HCT116 (cell line): ENCODE data around the gene PZP. TPM values are rescaled to one million over a fixed set of nuclear protein-coding genes. Genes with fewer than 3 reads are reported as not detected.

Experiments used
- ATAC-seq: fragments of 200-7000 bp; cut with Tn5 transposase; 2 replicates; pipeline ENCODE4 v1.9.1; 2020; ENCODE audit warnings: mild to moderate bottlenecking, moderate library complexity
- BruUV-seq: library from RNA; stranded (reverse); fragments of 400-500 nt; replicated peaks from 2 replicates; lab custom pipeline; 2021; lab: Mats Ljungman, UMichigan
- CTCF ChIA-PET: fragments of 300-600 bp; sonication (Branson Sonifier 250); formaldehyde crosslinking; loops from one replicate; lab custom pipeline; 2021; ENCODE audit warnings: antibody characterized with exemption; lab: Charles Lee
- POLR2A ChIA-PET: fragments of 300-600, 350-600 bp; sonication (Branson Sonifier 250); formaldehyde crosslinking; loops from one replicate; lab custom pipeline; 2021; ENCODE audit warnings: antibody characterized with exemption; lab: Charles Lee
- RAD21 ChIA-PET, 2 experiments: fragments of 300-600 bp; sonication (Branson Sonifier 250); formaldehyde crosslinking; loops; one replicate each; lab custom pipeline; 2023; ENCODE audit warnings: low total read pairs in 2 of 2; ENCODE audit not compliant: uncharacterized antibody in 2 of 2, unreplicated experiment in 2 of 2, low non-redundant PET in 1 of 2; lab: Charles Lee
- DNase-seq: peaks from one replicate; pipeline ENCODE4 v3.0.0-alpha.2; 2010; ENCODE audit warnings: low read depth, low spot score
- H2AFZ ChIP-seq: fragments of 200-600 bp; shearing (Covaris generic), sonication (generic); 2 replicates; pipeline ENCODE4 v1.6.1; 2017; ENCODE audit warnings: low read depth, mixed run types, mixed read lengths, antibody characterized with exemption, low read length; ENCODE audit not compliant: poor library complexity, severe bottlenecking
- H3K27ac ChIP-seq: 2 replicates; pipeline ENCODE4 v1.5.1; 2012; ENCODE audit warnings: low read depth, low read length
- H3K27me3 ChIP-seq: fragments of 200-600 bp; sonication (generic); 2 replicates; pipeline ENCODE4 v1.6.1; 2016; ENCODE audit warnings: mixed run types, low read length, mixed read lengths; ENCODE audit not compliant: insufficient read depth
- H3K36me3 ChIP-seq, 2 experiments: fragments of 200-500 bp in 1 of 2; fragments of 200-600 bp in 1 of 2; sonication (Bioruptor generic) in 1 of 2; sonication (generic) in 1 of 2; 2 replicates each; pipeline versions ENCODE4 v1.5.1 to v1.6.1; 2014 to 2016; ENCODE audit warnings: low read length in 2 of 2, inconsistent platforms in 1 of 2, mixed read lengths in 1 of 2, mixed run types in 1 of 2; ENCODE audit not compliant: insufficient read depth in 2 of 2, control insufficient read depth in 1 of 2
- H3K4me1 ChIP-seq, 2 experiments: fragments of 200-600 bp in 1 of 2; sonication (generic) in 1 of 2; 2 replicates each; pipeline versions ENCODE4 v1.5.1 to v1.6.1; 2012 to 2017; ENCODE audit warnings: low read length in 2 of 2, inconsistent platforms in 1 of 2, mild to moderate bottlenecking in 1 of 2, mixed read lengths in 1 of 2, mixed run types in 1 of 2, moderate library complexity in 1 of 2; ENCODE audit not compliant: insufficient read depth in 2 of 2, control insufficient read depth in 1 of 2
- H3K4me2 ChIP-seq: fragments of 200-600 bp; sonication (generic); 2 replicates; pipeline ENCODE4 v1.6.1; 2017; ENCODE audit warnings: mixed run types, low read length, mixed read lengths
- H3K4me3 ChIP-seq, 2 experiments: fragments of 200-600 bp in 1 of 2; sonication (generic) in 1 of 2; replicated peaks in 1 of 2; 2 replicates each; pipeline ENCODE4 v1.5.1; 2011 to 2016; ENCODE audit warnings: low read length in 2 of 2, control low read depth in 1 of 2, low read depth in 1 of 2, mild to moderate bottlenecking in 1 of 2, mixed read lengths in 1 of 2, mixed run types in 1 of 2
- H3K79me2 ChIP-seq: fragments of 200-600 bp; sonication (generic); 2 replicates; pipeline ENCODE4 v1.6.1; 2017; ENCODE audit warnings: mild to moderate bottlenecking, mixed run types, low read length, moderate library complexity, mixed read lengths; ENCODE audit not compliant: insufficient read depth
- H3K9ac ChIP-seq: fragments of 200-600 bp; sonication (generic); 2 replicates; pipeline ENCODE4 v1.6.1; 2016; ENCODE audit warnings: low read length, mixed read lengths
- H3K9me2 ChIP-seq: fragments of 200-600 bp; sonication (generic), shearing (Covaris generic); 2 replicates; pipeline ENCODE4 v1.6.1; 2017; ENCODE audit warnings: mixed run types, mild to moderate bottlenecking, moderate library complexity; ENCODE audit not compliant: insufficient read depth
- H3K9me3 ChIP-seq, 2 experiments: fragments of 200-500 bp in 1 of 2; fragments of 200-600 bp in 1 of 2; sonication (Bioruptor generic) in 1 of 2; sonication (generic) in 1 of 2; 2 replicates each; pipeline ENCODE4 v1.6.1; 2014 to 2017; ENCODE audit warnings: low read length in 2 of 2, mixed read lengths in 2 of 2, inconsistent platforms in 1 of 2, low read depth in 1 of 2, mild to moderate bottlenecking in 1 of 2, mixed run types in 1 of 2, moderate library complexity in 1 of 2; ENCODE audit not compliant: control insufficient read depth in 1 of 2, insufficient read depth in 1 of 2
- H4K20me1 ChIP-seq: fragments of 200-600 bp; sonication (generic), shearing (Covaris generic); 2 replicates; pipeline ENCODE4 v1.6.1; 2017; ENCODE audit warnings: mixed run types, mild to moderate bottlenecking, moderate library complexity; ENCODE audit not compliant: insufficient read depth
- ATF3 ChIP-seq: IDR thresholded peaks from 2 replicates; pipeline ENCODE4 v1.6.1; 2012
- CBX3 ChIP-seq: IDR thresholded peaks from 2 replicates; pipeline ENCODE4 v1.6.1; 2012; ENCODE audit warnings: low read depth
- EGR1 ChIP-seq: IDR thresholded peaks from 2 replicates; pipeline ENCODE4 v1.6.1; 2012; ENCODE audit warnings: low read depth
- EZH2phosphoT487 ChIP-seq: fragments of 200-600 bp; IDR thresholded peaks from 2 replicates; pipeline ENCODE4 v1.6.1; 2018; ENCODE audit warnings: antibody characterized with exemption, borderline replicate concordance
- FOSL1 ChIP-seq: IDR thresholded peaks from 2 replicates; pipeline ENCODE4 v1.6.1; 2012; ENCODE audit warnings: low read depth
- JUND ChIP-seq: IDR thresholded peaks from 2 replicates; pipeline ENCODE4 v1.6.1; 2012
- POLR2AphosphoS5 ChIP-seq: IDR thresholded peaks from 2 replicates; pipeline ENCODE4 v1.6.1; 2011; ENCODE audit warnings: mild to moderate bottlenecking, low read depth, low read length, moderate library complexity
- RAD21 ChIP-seq: IDR thresholded peaks from 2 replicates; pipeline ENCODE4 v1.6.1; 2012; ENCODE audit warnings: low read depth, mild to moderate bottlenecking
- SIN3A ChIP-seq: IDR thresholded peaks from 2 replicates; pipeline ENCODE4 v1.6.1; 2012; ENCODE audit warnings: low read depth
- SP1 ChIP-seq: IDR thresholded peaks from 2 replicates; pipeline ENCODE4 v1.6.1; 2012; ENCODE audit warnings: low read depth
- SRF ChIP-seq: IDR thresholded peaks from 2 replicates; pipeline ENCODE4 v1.6.1; 2012; ENCODE audit warnings: low read depth
- TCF7L2 ChIP-seq: IDR thresholded peaks from 2 replicates; pipeline ENCODE4 v1.7.0; 2011; ENCODE audit warnings: borderline replicate concordance, inconsistent platforms; ENCODE audit not compliant: insufficient read depth, insufficient read length; ENCODE audit errors: extremely low read depth
- ZNF274 ChIP-seq: fragments of 200-500 bp; sonication (Bioruptor generic); IDR thresholded peaks from 2 replicates; pipeline ENCODE4 v1.6.1; 2014; ENCODE audit warnings: mild to moderate bottlenecking, low read depth, low read length, inconsistent platforms
- intact Hi-C: fragments of 100-400 bp; cut with micrococcal nuclease; formaldehyde crosslinking; loops from 2 replicates; pipeline ENCODE4 v1.10.0; 2022
- total RNA-seq: library from RNA; stranded (reverse); gene quantifications from one replicate; pipeline ENCODE4 v1.2.1, GENCODE V29; 2021; ENCODE audit not compliant: unreplicated experiment
- TF ChIP-seq, protein P1 (sequence below), 3 experiments: fragments of 200-600 bp in 1 of 3; sonication (generic) in 1 of 3; IDR thresholded peaks in 2 of 3; conservative IDR thresholded peaks in 1 of 3; 2 replicates each; pipeline ENCODE4 v1.5.1; 2012 to 2017; ENCODE audit warnings: low read depth in 2 of 3, low read length in 2 of 3, antibody characterized with exemption in 1 of 3, borderline replicate concordance in 1 of 3, control low read depth in 1 of 3, mild to moderate bottlenecking in 1 of 3, mixed read lengths in 1 of 3, mixed run types in 1 of 3, moderate library complexity in 1 of 3; ENCODE audit not compliant: insufficient read depth in 1 of 3
- TF ChIP-seq, protein P2 (sequence below): IDR thresholded peaks from 2 replicates; pipeline ENCODE4 v1.6.1; 2011; ENCODE audit warnings: mild to moderate bottlenecking, low read length, moderate library complexity; ENCODE audit not compliant: insufficient replicate concordance; ENCODE audit errors: extremely low read depth

PZP gene
- total RNA-seq, 1 experiment from 2014 or later, result not detected

DNA sequence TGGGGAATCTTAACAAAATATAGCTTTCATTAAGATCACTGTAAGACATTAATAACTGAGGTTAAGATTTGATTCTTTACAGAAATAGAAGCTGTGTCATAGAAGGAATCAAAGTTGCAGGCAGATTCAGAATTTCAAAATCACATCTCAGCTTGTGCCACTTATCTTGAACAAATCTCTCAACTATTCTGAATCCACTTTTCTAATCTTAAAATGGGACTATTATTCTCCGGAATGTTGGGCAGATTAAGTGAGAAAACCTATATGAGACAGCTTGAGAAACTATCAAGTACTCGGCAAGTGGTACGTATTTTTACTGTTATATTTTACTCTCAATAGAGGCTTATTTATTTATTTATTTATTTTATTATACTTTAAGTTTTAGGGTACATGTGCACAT is 28.4 kb downstream of the PZP start:
- BruUV-seq, result no TSS peak
- peaks cover 33% of the 10 kb centered on the region for H3K27me3 ChIP-seq
- H3K4me3 ChIP-seq, result no peak overlapping the region
- no peaks in the 10 kb centered on the region for H4K20me1 ChIP-seq
- ChIA-PET RAD21 (no interaction called here), CTCF (no interaction called here), POLR2A (no interaction called here)
- H3K9me3 ChIP-seq, result no peaks in the 10 kb centered on the region
- no peak for TF ChIP-seq EGR1
- no peak for TF ChIP-seq SIN3A
- no peak for TF ChIP-seq SRF
- H3K9ac ChIP-seq, result no peak overlapping the region
- H3K4me1 ChIP-seq, result no peaks in the 10 kb centered on the region
- DNase-seq (no peak), ATAC-seq (no peak)
- no peaks in the 10 kb centered on the region for H3K79me2 ChIP-seq
- H3K27ac ChIP-seq, result no peak overlapping the region
- no peak overlapping the region for H2AFZ ChIP-seq
- no peaks in the 10 kb centered on the region for H3K9me2 ChIP-seq
- intact Hi-C loops, result no loop called here
- no peak overlapping the region for H3K4me2 ChIP-seq
- H3K36me3 ChIP-seq, result no peaks in the 10 kb centered on the region

DNA sequence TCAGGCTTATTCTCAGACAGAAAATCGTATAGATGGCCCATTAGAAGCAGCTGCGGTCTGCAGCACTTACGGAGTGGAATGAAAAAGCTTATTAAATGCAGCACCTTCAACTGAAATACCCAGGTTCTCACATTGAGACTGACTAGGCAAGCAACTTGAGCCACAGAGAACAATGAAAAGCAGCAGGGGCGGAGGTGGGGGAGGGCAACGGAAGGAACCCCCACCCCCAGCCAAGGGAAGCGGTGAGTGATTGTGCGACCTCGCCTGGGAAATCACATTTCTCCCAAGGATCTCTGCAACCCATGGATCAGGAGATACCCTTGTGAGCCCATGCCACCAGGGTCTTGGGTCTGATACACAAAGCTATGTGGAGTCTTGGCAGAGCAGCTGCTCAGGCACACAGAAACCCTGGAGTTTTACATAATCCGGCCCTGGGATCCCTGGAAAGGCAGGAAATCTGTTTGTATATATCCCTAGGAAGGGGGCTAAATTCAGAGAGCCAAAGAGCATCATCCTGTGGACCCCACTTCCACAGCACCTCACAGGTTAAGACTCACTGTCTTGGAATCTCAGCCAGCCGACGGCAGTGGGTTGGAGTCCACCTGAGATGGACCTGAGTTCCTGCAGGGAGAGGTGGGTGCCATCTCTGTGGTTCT is 38.1 kb downstream of the PZP start:
- BruUV-seq, result no TSS peak
- Histone ChIP-seq H3K9me3 (no peaks in the 10 kb centered on the region), H4K20me1 (no peaks in the 10 kb centered on the region), H3K27me3 (peaks cover 67% of the 10 kb centered on the region), H3K36me3 (no peaks in the 10 kb centered on the region), H3K9ac (no peak overlapping the region), H2AFZ (no peak overlapping the region), H3K79me2 (no peaks in the 10 kb centered on the region), H3K4me2 (no peak overlapping the region), H3K4me1 (no peaks in the 10 kb centered on the region), H3K9me2 (no peaks in the 10 kb centered on the region), H3K4me3 (no peak overlapping the region), H3K27ac (no peak overlapping the region)
- intact Hi-C loops, result no loop called here
- DNase-seq (no peak), ATAC-seq (no peak)
- ChIA-PET CTCF (no interaction called here), RAD21 (no interaction called here), POLR2A (no interaction called here)
- TF ChIP-seq RAD21 (no peak), FOSL1 (no peak), EZH2phosphoT487 (no peak), POLR2AphosphoS5 (no peak), SRF (no peak), SP1 (no peak), JUND (no peak), TCF7L2 (no peak), CBX3 (no peak), ATF3 (no peak), ZNF274 (no peak)
- TF ChIP-seq, protein P1, sequence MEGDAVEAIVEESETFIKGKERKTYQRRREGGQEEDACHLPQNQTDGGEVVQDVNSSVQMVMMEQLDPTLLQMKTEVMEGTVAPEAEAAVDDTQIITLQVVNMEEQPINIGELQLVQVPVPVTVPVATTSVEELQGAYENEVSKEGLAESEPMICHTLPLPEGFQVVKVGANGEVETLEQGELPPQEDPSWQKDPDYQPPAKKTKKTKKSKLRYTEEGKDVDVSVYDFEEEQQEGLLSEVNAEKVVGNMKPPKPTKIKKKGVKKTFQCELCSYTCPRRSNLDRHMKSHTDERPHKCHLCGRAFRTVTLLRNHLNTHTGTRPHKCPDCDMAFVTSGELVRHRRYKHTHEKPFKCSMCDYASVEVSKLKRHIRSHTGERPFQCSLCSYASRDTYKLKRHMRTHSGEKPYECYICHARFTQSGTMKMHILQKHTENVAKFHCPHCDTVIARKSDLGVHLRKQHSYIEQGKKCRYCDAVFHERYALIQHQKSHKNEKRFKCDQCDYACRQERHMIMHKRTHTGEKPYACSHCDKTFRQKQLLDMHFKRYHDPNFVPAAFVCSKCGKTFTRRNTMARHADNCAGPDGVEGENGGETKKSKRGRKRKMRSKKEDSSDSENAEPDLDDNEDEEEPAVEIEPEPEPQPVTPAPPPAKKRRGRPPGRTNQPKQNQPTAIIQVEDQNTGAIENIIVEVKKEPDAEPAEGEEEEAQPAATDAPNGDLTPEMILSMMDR (IDR thresholded peaks at IDR 0.05 in 2 of 3, conservative IDR thresholded peaks at IDR 0.05 in 1 of 3; ENCODE audit: borderline replicate concordance in 1 of 3, insufficient read depth in 1 of 3, low read depth in 2 of 3, low read length in 2 of 3), result no peak
- TF ChIP-seq, protein P2, sequence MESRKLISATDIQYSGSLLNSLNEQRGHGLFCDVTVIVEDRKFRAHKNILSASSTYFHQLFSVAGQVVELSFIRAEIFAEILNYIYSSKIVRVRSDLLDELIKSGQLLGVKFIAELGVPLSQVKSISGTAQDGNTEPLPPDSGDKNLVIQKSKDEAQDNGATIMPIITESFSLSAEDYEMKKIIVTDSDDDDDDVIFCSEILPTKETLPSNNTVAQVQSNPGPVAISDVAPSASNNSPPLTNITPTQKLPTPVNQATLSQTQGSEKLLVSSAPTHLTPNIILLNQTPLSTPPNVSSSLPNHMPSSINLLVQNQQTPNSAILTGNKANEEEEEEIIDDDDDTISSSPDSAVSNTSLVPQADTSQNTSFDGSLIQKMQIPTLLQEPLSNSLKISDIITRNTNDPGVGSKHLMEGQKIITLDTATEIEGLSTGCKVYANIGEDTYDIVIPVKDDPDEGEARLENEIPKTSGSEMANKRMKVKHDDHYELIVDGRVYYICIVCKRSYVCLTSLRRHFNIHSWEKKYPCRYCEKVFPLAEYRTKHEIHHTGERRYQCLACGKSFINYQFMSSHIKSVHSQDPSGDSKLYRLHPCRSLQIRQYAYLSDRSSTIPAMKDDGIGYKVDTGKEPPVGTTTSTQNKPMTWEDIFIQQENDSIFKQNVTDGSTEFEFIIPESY, result no peak
